ENCODE results near the gene NDC80. TPM values are rescaled to one million over a fixed set of nuclear protein-coding genes. Genes with fewer than 3 reads are reported as not detected.

Gene NDC80
- total and polyA plus RNA-seq, 9 of the 15 experiments (the other 6 are each of a cell fraction or from before 2014, with no cell fraction given) = 65.2 to 97.9 (median 83.3) TPM

DNA sequence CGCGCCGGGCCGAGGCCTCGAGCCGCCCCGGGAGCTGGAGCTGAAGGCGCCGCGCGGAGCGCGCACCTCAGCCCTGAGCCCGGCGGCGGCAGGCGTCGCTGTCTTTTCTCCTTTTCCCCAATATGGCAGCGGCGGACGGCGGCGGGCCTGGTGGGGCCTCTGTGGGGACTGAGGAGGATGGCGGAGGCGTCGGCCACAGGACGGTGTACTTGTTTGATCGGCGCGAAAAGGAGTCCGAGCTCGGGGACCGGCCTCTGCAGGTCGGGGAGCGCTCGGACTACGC is 84.5 kb downstream of the NDC80 start (continued):
- no peak for TF ChIP-seq COPS2 (conservative IDR thresholded peaks at IDR 0.05)
- no peak for TF ChIP-seq PYGO2 (tag; IDR thresholded peaks at IDR 0.05)
- TF ChIP-seq FOXJ3 (CRISPR knock-in tag; IDR thresholded peaks at IDR 0.05) = no peak
- 0 out of 2 replicates have a peak, but pooled peaks have one; percentile 3 for TF ChIP-seq HNRNPL (IDR thresholded peaks at IDR 0.05; ENCODE audit: low read depth, low read length)
- TF ChIP-seq GATAD2B (IDR thresholded peaks at IDR 0.05; ENCODE audit: borderline replicate concordance) = 0 out of 2 replicates have a peak, but pooled peaks have one; percentile 5
- no peak for TF ChIP-seq ZFP91 (CRISPR knock-in tag; IDR thresholded peaks at IDR 0.05)
- TF ChIP-seq HDAC2 (IDR thresholded peaks at IDR 0.05) = no peak
- no peak for TF ChIP-seq MBD2 (IDR thresholded peaks at IDR 0.05; ENCODE audit: borderline replicate concordance, low read depth)
- TF ChIP-seq CBX5 (IDR thresholded peaks at IDR 0.05; ENCODE audit: borderline replicate concordance, low read depth) = no peak
- no peak for TF ChIP-seq ZNF707 (CRISPR knock-in tag; conservative IDR thresholded peaks at IDR 0.05)
- no peak for TF ChIP-seq NFIC (IDR thresholded peaks at IDR 0.05)
- TF ChIP-seq CSDE1 (IDR thresholded peaks at IDR 0.05) = no peak
- no peak for TF ChIP-seq BMI1 (IDR thresholded peaks at IDR 0.05; ENCODE audit: low read length)
- no peak for TF ChIP-seq SMAD4 (CRISPR knock-in tag; conservative IDR thresholded peaks at IDR 0.05)
- TF ChIP-seq ZNF609 (CRISPR knock-in tag; IDR thresholded peaks at IDR 0.05; ENCODE audit: borderline replicate concordance) = no peak; the same call in none of the 2 replicates
- TF ChIP-seq SAP30 (IDR thresholded peaks at IDR 0.05; ENCODE audit: borderline replicate concordance, insufficient read depth, low read depth, low read length, poor library complexity, severe bottlenecking) = peak; percentile 88
- TF ChIP-seq SIN3A (IDR thresholded peaks at IDR 0.05; ENCODE audit: borderline replicate concordance in 2 of 2, control insufficient read depth in 1 of 2, low read depth in 2 of 2, low read length in 2 of 2) = peak in 1 of 2 experiments; percentile 9; a peak in 1 of 4 replicates
- TF ChIP-seq CREM (IDR thresholded peaks at IDR 0.05; ENCODE audit: low read depth) = no peak
- no peak for TF ChIP-seq ERF (CRISPR knock-in tag; IDR thresholded peaks at IDR 0.05)
- TF ChIP-seq, protein P1, sequence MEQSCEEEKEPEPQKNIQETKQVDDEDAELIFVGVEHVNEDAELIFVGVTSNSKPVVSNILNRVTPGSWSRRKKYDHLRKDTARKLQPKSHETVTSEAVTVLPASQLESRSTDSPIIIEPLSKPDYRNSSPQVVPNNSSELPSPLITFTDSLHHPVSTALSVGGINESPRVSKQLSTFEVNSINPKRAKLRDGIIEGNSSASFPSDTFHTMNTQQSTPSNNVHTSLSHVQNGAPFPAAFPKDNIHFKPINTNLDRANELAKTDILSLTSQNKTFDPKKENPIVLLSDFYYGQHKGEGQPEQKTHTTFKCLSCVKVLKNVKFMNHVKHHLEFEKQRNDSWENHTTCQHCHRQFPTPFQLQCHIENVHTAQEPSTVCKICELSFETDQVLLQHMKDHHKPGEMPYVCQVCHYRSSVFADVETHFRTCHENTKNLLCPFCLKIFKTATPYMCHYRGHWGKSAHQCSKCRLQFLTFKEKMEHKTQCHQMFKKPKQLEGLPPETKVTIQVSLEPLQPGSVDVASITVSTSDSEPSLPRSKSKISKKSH (CRISPR knock-in tag; IDR thresholded peaks at IDR 0.05) = no peak
- no peak for TF ChIP-seq MLLT1 (IDR thresholded peaks at IDR 0.05)

All from K562 (cell line).